ENCODE results near the gene GALK1.

- TF ChIP-seq CTCF (IDR thresholded peaks at IDR 0.05 in 4 of 5, conservative IDR thresholded peaks at IDR 0.05 in 1 of 5) = no peak
- TF ChIP-seq POLR2A (IDR thresholded peaks at IDR 0.05) = no peak
Measured at GRCh38 chr17:75754378-75755204, 10.4 kb downstream of the GALK1 start.

All from gastrocnemius medialis (tissue), 4 donors.